Erythroblast (primary cell): ENCODE measurements around the gene SUN1.

Experiments used
- GATA1 ChIP-seq: IDR thresholded peaks from 2 replicates; pipeline ENCODE4 v1.6.1; 2011; ENCODE audit warnings: low read depth, mild to moderate bottlenecking, control low read depth, low read length, moderate library complexity
- POLR2A ChIP-seq: IDR thresholded peaks from 2 replicates; pipeline ENCODE4 v1.6.1; 2011; ENCODE audit warnings: mild to moderate bottlenecking, low read length

DNA sequence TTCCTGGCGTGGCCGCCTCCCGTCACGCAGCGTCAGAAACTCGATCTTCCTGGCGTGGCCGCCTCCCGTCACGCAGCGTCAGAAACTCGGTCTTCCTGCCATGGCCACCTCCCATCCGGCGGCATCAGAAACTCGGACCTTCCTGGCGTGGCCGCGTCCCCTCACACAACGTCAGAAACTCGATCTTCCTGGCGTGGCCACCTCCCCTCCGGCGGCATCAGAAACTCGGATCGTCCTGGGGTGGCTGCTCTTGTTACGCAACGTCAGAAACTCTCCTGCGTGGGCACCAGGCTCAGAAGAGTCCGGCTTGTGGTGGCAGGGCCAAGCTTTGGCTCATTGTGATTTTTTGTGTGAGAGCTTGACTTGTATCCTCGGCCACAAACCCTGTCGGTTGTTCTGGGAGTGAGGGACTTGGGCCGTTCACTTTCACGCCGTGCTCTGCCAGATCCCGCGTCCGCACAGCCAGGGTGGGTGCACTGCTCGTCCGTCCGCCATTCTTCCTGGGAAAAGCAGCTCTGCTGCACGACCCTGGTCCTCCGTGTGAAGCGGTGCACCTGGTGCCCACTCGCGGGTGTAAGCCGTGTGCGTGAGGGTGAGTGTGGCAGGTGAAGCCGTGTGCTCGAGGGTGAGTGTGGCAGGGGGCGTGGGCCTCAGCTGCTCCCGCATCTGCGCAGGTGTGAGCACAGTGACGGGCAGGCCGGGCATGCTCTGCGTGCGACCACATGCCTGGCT is 49.4 kb upstream of the SUN1 start:
- TF ChIP-seq POLR2A (no peak), GATA1 (no peak)
